Coronary artery (tissue), 2 donors: Measurements from ENCODE around the gene SLC9A4.

Experiments
- DNase-seq: peaks from one replicate; pipeline ENCODE4 v3.0.0-alpha.2; 2017; ENCODE audit warnings: low spot score
- H3K27ac ChIP-seq, 2 donors: fragments of 200-600 bp; sonication (generic); one replicate each; pipeline ENCODE4 v1.5.1; 2016 to 2019
- H3K4me3 ChIP-seq: fragments of 200-600 bp; sonication (generic); 2 replicates; pipeline ENCODE4 v1.5.1; 2016; ENCODE audit warnings: mild to moderate bottlenecking, moderate library complexity
- TF ChIP-seq, protein P1 (sequence below): fragments of 200-600 bp; sonication (generic); IDR thresholded peaks from one replicate; pipeline ENCODE4 v1.5.1; 2019; ENCODE audit warnings: antibody characterized with exemption

The SLC9A4 gene

DNA sequence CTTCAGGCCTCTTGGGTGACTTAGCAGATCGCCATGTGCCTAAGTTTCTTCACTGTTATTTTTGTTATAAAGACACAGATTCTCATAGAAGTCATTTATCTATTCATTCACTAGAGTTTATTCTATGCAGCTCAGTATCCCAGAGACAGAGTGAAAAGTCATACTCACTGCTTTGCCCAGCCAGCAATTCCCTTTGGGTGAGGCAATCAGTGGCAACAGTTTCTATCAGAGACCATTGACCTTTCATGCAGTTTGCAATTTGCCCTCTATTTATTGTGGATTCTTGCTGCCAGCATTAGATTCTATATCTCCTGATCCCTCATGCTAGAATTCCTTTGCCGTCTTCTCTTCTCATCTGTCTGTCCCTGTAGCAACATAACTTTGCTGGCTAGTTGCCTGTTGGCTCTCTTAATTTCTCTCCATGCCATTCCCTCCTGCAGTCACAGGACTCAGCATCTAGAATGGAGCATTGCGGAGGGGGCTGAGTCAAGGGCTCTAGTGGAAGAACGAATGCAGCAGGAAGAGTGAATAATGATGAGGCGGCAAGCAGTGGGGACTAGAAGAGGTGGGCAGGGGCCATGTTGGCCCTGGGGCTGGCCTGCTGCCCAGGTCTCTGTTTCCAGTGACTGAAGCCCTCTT, 12.2 kb downstream of the SLC9A4 start:
- TF ChIP-seq, protein P1, sequence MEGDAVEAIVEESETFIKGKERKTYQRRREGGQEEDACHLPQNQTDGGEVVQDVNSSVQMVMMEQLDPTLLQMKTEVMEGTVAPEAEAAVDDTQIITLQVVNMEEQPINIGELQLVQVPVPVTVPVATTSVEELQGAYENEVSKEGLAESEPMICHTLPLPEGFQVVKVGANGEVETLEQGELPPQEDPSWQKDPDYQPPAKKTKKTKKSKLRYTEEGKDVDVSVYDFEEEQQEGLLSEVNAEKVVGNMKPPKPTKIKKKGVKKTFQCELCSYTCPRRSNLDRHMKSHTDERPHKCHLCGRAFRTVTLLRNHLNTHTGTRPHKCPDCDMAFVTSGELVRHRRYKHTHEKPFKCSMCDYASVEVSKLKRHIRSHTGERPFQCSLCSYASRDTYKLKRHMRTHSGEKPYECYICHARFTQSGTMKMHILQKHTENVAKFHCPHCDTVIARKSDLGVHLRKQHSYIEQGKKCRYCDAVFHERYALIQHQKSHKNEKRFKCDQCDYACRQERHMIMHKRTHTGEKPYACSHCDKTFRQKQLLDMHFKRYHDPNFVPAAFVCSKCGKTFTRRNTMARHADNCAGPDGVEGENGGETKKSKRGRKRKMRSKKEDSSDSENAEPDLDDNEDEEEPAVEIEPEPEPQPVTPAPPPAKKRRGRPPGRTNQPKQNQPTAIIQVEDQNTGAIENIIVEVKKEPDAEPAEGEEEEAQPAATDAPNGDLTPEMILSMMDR = no peak
- no peak for DNase-seq
- H3K4me3 ChIP-seq = no peak overlapping the region
- H3K27ac ChIP-seq = no peak overlapping the region

DNA sequence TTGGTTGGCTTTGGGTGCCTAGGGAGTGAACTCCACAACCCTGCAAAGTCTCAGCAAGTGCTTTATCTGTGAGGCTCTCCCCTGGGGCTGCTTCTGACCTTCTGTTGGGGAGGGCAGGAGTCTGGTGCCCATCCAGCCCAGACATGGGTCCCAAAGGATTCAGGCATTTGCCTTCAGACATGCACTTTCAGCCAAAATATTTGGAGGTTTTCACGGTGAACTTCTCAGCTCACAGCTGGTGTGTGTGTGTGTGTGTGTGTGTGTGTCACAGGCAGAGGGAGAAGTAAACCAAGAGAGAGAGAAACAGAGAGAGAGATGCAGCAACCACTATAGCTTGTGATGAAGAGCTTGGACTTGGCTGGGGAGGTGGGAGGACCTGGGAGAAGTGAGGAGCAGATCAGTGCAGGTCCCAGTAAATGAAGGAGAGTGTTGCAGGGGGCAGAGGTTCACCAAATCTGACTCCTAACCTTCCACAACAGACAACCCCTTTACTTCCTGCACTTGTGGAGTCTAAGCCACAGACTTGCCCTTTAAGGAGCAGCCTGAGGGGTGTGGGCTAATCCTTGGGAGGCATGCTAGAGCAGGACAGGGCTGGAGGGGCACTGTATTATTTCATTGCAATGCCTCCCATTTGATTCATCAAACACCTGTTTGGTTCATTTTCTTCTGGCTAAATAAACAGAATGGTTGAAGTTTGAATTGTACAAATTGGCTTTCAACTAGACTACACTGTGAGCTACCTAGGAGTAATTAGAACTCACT, 14.1 kb downstream of the SLC9A4 start:
- no peak overlapping the region for H3K27ac ChIP-seq
- DNase-seq = no peak
- TF ChIP-seq, protein P1 = no peak
- no peak overlapping the region for H3K4me3 ChIP-seq

DNA sequence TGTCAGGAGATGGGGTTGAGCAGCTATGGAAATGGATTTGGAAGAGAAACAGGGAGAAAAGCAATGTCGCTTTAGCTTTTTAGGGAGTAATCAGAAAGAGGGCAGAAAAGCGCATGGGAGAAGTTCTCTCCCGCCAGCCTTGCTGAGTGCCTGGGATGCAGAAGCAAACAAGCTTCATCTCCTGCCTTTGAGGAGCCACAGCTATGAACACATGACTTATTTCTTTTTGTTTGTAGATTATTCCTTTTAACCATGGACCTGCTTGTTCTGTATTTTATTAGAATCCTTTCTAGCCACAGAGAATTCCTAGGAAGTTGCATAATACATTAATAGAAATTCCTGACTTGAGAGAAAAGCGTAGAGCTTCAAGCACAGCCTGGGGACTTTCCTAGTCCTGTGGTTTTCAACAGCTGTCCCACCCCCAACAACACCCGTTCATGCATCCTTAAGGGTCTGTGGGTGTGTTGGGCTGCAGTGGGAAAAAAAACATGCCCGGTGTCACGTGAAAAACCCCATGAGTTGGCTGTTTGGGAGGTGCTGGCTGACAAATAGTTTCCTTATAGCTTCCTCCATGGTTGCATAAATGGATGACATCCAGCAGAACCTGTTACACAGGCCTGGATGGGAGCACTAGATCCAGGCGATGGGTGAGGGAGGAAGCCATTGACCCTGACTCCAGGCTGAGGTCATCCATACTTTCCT, 14.9 kb downstream of the SLC9A4 start:
- no peak overlapping the region for H3K27ac ChIP-seq
- no peak overlapping the region for H3K4me3 ChIP-seq
- TF ChIP-seq, protein P1 = no peak
- no peak for DNase-seq

DNA sequence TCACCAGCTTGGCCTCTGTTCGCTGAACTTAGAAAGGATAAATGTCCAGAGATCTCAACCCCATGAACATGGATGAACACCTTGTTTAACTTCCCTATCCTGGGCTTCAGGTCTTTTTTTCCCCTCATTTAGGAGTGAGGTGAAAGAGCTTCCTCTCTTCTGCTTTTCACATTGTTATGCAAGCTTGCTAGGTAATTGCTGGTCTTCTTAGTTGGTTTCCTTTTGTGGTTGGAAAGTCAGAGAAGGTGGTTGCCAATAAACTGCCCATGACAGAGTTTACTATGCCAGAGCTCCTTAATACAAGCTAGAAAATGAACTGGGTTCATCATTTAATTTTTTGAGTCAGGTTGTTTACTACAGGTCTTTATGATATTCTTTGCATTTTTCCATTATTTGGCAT, 16.6 kb downstream of the SLC9A4 start:
- TF ChIP-seq, protein P1 = no peak
- Histone ChIP-seq H3K27ac (no peak overlapping the region), H3K4me3 (no peak overlapping the region)
- DNase-seq = no peak

DNA sequence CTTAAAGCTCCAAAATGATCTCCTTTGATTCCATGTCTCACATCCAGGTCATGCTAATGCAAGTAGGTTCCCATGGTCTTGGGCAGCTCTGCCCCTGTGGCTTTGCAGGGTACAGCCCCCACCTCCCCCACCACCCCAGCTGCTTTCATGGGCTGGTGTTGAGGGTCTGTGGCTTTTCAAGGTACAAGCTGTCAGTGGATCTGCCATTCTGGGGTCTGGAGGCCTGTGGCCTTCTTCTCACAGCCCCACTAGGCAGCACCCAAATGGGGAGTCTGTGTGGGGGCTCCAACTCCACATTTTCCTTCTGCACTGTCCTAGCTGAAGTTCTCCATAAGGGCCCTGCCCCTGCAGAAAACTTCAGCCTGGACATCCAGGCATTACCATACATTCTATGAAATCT, 19.0 kb downstream of the SLC9A4 start:
- Histone ChIP-seq H3K27ac (no peak overlapping the region), H3K4me3 (no peak overlapping the region)
- TF ChIP-seq, protein P1 = no peak
- no peak for DNase-seq

DNA sequence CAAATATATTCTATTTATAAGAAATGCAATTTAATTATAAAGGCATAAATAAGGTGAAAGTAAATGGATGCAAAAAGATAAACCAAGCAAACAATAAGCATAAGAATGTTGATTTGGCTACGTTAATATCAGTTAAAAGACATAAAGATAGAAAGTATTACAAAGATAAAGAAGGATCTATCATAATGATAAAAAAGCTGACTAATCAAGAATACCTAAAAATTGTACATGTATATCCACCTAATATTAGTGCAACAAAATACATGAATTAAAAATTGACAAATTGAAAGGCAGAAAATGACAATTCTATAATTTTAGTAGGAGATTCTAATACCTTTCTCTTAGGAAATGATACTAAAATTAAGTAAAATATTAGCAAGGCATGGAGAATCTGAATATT, 21.5 kb downstream of the SLC9A4 start:
- DNase-seq = no peak
- no peak overlapping the region for H3K4me3 ChIP-seq
- H3K27ac ChIP-seq = no peak overlapping the region
- TF ChIP-seq, protein P1 = no peak
